ENCODE measurements around the gene CCSER1.
"Not testable (repeated sequence)": the region's sequence is repeated elsewhere in the genome, so short reads cannot be mapped to it uniquely, and the experiment has no call there.

Gene CCSER1

DNA sequence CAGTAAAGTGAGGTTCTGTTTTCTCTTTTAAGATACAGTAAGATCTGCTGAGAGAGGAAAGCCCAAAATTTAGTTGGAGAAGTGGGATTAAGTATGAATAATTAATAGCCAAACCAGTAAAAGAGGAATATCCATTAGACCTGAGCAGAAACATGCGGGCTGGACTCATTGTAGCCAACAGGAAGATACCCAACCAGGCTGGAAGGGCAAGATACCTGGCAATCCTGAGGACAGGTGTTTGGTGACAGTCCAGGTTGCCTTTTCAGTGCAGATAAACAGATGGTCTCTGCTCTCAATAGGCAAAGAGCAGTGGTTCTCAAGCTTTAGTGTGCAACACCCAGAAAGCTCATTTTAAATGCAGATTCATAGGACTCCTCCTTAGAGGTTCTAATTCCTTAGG is 1195.8 kb downstream of the CCSER1 start:
- no peak for DNase-seq

DNA sequence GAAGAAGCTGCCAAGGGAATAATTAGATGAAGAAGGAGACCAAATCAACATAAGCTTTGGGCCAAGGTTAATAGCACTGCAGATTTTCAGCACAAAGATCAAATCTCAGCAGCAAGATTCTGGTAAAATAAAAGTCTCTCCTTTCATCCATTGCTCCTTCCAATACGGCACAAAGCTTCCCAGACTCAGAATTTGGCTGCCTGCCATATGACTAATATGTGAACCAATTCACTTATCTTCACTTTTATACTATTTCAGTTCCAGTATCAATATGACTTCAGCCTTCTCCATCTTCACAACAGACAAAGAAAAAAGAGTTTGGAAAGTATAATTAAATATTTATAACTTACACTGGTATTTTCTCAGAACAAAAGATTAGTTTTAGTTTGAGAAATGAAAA is 1198.3 kb downstream of the CCSER1 start:
- DNase-seq: no peak

DNA sequence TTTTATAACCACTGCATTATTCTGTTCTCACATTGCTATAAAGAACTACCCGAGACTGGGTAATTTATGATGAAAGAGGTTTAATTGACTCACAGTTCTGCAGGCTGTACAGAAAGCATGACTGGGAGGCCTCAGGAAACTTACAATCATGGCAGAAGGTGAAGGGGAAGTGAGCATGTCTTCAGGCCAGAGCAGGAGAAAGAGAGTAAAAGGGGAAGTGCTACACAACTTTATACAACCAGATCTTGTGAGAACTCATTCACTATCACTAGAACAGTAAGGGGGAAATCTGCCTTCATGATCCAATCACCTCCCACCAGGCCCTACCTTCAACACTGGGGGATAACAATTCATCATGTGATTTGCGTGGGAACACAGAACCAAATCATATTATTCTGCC is 1199.0 kb downstream of the CCSER1 start:
- not testable (repeated sequence) for DNase-seq

DNA sequence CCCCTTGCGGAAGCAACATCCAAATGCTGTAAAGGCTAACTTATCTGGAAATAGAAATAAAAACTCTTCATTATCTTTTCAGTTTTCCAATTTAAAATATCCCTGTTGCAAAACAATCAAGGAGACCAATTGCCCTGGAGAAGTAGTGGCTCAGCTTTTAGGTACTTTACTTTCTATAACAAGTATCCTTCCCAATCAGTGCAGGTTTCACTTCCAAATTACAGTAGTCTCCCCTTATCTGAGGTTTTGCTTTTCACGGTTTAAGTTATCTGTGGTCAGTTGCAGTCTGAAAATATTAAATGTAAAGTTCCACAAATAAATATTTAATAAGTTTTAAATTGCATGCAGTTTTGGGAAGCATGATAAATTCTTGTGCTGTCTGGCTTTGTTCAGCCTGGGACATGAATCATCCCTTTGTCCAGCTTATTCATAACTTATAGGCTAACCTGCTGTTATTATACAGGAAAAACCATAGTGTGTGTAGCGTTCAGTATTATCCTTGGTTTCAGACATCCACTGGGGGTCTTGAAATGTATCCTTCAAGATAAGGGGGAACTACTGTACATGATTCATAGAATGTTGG is 1203.5 kb downstream of the CCSER1 start:
- DNase-seq: no peak

DNA sequence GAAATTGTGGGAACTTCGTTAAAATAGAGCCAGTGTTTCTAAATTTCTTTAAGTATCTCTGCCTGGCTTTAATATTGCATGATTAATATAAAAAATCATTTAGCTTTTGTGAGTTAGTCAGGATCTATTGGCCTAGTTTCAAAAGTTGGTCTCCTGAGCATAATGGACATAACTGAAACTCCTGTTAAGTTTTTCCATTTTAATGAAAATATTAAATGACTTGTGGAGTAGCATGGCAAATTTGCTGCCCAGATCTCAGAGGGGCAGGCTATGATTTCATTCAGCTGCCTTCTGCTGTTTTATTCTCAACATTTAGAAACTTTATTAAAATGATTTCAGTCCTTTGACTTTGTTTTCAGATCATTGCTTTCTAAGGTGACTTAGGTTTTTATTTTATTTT is 1213.6 kb downstream of the CCSER1 start:
- no peak for DNase-seq

DNA sequence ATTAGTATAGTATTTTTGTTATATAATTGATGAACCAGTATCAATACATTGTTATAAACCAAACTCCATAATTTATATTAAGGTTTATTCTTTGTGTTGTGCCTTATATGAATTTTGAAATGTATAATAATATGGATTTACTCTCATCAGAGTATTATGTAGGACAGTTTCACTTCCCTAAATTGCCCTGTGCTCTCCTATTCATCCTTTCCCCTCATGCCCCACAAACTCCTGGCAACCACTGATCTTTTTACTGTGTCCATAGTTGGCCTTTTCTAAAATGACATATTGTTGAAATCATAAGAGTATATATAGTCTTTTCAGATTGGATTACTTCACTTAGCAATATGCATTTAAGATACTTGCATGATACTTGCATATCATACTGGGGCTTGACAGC is 1218.4 kb downstream of the CCSER1 start:
- DNase-seq: no peak

DNA sequence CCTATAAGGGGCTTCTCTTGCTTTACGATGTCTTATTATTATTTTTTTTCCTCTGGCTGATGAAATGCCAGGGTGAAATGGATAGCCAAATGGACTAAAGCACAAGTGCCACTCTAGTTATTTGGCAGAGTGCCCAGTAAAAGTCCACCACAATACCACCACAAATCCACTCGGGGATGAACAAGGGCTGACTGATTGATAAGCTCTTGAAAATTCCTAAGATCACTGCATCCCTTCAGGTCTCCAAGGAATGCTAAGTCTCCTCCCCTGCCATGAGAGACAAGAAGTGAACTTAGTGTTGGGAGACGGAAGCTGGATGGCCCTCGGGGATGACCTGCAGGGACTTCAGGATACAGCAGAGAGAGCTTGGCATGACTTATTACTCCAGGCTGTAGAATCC is 1229.3 kb downstream of the CCSER1 start:
- DNase-seq: not testable (repeated sequence)

DNA sequence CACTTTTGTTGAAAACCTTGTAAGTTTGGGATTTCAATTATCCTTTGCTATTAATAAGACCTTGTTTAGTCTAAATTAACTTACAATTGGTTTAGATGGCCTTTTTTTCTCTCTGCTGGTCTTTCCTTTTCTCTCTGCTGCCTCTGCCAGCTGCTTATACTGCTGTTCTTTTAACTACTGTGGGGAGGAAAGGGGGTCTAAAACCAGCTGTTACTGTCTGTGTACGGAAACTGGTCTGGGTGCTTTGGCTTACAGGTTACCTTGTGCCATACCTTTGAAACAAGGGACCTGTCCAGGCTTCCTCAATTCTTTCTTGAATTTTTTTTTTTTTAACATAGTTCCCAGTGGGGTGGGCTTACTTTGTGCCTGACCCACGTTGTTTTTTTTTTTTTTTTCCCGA is 1230.8 kb downstream of the CCSER1 start:
- DNase-seq: not testable (repeated sequence)

DNA sequence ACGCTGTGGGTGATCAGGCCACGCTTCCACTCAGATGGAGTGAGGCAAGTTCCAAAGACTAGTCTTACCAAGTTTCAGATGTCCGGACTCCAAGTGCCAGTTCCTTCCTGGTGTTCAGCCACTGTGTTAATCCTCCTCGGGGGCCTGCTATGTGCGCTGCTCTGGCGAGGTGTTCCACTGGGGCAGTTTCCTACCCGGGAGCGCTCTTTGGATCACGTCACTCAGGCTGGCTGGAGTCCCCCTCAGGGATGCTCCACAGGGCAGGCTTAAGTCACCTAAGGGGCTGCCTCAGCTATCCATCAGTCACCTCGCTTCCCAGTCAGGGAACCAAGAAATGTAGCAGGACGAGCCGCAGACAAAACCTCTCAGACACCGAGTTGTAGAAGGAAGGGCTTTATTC is 1231.4 kb downstream of the CCSER1 start:
- not testable (repeated sequence) for DNase-seq

DNA sequence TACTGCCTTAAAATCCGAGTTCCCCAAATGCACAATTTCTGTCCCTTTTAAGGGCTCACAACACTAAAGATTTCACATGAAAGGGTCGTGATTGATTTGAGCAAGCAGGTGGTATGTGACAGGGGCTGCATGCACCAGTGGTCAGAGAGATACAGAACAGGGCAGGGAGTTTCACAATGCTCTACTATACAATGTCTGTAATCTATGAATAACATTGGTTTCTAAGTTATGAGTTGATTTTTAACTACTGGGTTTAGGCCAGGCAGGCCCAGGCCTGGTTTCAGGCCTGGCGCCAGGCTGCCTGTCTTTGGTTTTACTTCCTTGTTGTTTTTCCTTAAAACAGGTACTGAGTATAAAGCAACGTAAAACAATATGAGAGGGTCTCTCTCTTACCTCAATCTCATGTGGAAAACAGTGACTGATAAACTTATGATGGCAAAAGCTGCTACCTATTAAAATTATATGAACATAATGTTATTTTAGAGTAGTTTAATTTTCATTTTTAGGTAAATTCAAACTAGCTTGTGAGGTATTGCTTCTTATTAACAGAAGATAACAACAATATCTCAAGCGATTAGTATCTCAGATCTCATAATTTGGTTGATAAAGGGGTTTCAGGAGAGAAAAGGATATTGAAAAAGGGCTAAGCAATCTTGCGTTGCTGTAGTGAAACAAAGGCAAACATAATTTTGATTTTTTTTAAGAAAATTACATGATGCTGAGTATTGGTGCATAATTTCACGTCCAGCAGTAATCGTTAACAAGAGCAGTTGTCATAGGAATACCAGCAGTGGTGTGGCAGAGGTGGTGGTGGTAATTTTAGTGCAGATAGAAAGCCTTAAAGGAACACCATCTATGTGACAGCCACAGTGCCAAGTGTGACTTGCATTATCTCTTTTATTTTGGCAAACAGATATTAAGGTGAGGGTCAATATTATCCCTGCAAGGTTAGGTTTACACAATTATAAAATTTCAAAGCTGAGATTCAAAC is 1232.1 kb downstream of the CCSER1 start:
- DNase-seq: no peak

DNA sequence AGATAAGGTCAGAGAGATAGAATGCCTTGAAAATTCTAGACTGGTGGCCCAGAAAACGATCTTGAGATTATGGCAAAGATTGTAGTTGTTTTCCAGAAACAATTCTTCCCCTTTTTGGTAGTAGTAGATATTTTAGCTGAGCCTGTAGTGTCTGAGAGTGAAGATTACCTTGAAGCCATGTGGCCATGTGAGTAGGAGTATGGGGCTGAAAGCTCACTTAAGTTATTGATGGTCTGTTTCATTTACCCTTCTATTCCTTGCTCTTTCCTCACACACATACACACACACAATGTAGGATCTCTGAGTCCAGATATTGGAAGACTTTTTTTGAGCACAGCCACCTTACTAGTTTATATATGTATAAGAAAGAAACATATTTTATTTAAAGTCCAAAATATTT is 1234.9 kb downstream of the CCSER1 start:
- no peak for DNase-seq

DNA sequence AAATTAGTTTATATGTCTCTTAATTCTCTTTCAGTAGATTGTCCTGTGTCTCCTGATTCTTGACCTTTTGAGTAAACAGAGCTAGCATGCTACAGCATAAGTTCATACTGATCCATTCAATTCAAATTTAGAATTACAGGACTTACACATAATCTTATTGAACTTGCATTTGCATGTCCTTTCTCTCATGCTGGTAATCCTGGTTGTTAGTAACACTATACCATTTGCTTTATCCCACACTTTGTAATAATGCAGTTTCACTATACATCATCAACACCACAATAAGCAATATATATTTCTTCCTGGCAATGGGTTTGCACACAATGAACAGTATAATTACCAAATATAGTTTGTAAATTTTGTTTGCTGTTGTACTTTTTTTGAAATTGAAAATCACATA is 1239.4 kb downstream of the CCSER1 start:
- no peak for DNase-seq

DNA sequence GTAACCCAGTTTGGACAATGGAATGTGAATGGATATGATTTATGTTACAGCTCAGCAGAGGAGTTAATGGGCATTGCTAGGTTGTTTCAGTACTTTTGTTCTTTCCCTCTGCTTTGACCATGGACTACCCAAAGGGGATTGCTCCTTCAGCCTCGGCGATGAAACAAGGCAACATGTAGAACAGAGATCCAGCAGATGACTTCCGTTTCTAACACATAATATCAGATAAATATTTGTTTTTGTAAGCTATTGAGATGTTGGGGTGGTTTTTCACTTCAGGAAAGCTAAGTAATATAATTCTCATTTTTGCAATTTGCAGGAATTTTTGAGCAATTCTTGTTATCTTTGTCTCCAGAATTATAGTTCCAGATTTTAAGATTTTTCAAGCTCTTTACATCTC is 1241.9 kb downstream of the CCSER1 start:
- no peak for DNase-seq

DNA sequence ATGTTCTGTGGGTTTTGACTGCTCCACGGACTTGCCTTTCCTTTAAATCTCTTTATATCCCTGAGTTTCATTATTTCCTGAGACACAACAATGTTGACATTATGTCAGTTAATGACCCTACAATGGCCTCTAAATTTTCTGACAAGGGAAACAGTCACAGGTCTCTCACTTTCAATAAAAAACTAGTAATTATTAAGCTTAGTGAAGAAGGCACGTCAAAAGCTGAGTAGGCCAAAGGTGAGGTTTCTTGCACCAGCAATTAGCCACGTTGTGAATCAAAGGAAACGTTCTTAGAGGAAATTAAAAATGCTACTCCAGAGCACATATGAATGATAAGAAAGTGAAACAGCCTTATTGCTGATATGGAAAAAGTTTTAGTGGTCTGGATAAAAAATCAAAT is 1246.4 kb downstream of the CCSER1 start:
- no peak for DNase-seq

DNA sequence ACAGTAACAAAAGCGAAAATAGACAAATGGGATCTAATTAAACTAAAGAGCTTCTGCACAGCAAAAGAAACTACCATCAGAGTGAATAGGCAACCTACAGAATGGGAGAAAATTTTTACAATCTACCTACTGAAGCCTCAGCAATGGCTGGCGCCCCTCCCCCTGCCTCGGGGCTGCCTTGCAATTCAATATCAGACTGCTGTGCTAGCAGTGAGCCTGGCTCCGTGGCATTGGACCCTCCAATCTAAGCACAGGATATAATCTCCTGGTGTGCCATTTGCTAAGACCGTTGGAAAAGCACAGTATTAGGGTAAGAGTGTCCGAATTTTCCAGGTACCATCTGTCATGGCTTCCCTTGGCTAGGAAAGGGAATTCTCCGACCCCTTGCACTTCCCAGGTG is 1278.2 kb downstream of the CCSER1 start:
- DNase-seq: not testable (repeated sequence)

DNA sequence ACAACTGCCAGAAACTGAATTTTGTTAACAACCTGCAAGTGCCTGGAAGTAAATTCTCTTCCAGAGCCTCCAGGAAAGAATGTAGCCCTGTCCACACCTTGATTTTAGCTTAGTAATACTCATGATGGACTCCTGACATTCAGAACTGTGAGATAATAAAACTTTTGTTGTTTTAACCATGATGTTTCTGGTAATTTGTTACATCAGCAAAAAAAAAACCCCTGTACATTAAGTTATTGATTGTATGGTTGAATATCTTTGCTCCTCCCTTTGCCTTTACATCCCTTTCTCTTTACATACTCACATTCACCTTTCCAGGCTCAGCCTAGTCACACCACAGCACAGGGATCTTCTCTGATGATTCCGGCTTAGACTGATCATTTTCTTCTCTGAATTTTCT is 1294.8 kb downstream of the CCSER1 start:
- DNase-seq: no peak

DNA sequence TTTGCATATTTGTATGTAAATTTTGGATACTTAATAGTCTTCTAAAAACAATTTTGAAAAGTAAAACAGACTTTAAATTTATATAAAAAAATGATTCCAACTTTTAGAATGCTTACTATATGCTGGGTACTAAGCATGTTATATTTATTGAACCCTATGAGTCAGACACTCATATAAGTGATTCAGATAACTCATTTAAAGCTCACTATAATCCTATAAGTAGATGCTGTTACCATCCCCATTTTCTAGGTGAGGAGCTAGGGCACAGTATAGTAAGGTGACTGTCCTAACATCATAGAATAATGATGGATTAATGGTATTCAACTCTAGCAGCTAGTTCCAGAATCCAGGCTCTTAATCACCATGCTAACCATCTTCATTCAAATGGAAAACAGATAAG is 1299.5 kb downstream of the CCSER1 start:
- DNase-seq: no peak

DNA sequence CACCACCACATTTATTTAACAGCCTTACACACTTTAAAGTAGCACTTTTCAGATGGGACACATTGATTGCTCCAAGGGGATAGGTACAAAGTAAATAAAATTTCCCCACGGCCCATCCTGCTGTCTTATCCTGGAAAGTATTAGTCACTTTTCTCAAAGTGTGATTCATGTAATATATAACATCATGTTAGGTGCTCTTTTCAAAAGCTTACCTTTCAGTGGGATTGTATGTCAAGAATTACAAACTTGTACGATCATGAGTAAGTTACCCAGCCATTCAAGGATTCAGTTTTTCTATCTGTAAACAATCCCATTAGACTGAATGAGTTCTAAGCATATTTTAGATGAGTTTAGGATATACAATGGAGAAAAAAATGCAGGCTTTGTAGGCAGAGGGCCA is 1300.0 kb downstream of the CCSER1 start:
- no peak for DNase-seq

DNA sequence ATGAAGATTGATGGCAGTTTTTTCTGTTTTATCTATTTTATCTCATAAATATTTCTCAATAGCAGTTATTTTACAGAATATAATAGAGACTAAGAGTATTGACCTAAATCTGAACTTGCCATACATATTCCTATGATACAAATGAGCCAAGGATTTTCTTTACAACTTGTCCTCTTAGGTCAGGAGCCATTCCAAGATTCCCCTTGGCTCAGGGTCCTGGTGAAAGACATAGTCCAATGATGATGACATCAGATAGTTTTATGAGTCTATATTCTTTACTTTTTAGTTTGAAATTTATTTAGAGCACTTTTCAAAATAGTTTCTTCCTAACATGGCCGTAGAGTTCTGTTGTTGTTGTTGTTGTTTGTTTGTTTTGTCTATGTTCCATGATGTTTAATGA is 1307.4 kb downstream of the CCSER1 start:
- no peak for DNase-seq

DNA sequence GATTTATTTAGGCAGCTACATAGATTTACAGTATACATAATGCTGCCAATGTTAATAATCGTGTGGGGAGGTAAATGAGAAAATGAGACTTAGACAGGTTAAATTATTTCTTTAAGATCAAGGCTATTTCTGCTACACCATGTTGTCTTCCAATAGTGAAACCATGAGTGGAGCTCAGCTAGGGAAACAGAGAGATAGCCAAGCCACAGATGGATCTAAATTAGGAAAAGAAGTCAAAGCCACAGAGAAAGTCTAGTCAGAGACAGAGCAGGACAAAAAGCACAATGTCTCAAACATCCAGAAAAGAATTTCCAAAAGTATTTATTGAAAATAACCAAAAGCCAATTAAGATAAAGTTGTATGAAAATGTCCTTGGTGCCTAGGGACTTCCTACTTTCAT is 1309.4 kb downstream of the CCSER1 start:
- no peak for DNase-seq

DNA sequence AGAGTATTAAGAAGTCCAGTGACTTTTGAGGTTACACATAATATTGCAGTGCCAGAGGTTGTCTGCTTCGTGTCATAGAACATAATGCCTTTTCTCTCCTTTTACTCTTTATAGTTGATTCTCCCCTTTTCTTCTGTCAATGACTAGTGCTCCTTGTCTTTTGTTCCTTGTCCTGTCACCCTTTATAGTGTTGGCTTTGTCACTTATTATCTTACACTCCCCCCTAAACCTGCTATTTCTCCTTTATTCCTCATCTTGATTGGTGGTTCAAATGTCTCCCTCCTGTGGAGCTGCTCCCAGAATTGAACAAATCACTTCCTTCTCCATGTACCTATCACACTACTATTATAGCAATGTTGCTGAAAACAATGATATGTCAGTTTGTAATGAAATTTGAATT is 1320.0 kb downstream of the CCSER1 start:
- no peak for DNase-seq

DNA sequence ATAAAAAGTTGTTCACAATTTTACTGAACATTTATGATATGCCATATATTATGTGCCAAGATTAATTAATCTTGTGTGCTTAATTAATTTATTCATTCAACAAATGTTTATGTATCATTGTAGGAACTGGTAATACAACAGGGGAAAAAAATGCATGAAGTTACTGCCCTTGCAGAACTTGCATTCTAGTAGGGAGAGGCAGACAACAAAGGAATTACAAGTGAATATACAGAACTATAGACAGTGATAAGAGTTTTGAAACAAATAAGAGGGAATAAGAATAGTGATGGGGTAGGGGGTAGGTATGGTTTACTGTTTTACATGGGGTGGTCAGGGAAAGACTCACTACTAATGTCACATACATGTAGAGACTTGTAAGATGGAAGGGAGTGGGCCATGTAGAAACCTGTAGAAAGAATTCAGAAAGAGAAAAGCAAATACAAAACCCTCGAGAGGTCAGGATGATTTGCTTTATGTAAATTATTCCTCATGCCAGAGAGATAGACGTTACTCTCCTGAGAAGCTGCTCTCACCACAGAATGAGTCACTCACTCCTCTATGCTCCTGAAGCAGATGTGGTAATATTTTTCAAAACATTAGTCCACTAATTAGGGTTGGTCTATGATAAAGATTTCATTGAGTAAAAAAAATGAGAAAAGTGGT is 1321.6 kb downstream of the CCSER1 start:
- DNase-seq: no peak

DNA sequence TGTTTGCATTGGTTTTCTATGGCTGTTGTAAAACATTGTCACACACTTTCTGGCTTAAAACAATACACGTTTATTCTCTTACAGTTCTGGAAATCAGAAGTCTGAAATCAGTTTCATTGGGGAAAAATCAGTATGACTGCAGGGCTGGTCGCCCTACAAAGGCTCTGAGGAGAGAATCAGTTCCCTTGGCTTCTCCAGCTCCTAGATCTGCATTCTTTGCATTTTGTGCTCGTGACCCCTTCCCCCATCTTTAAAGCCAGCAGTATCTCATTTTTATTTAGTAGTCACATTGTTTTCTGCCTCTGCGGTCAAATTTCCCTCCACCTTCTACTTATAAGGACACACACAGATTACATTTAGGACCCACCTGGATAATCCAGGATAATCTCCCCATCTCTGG is 1326.9 kb downstream of the CCSER1 start:
- no peak for DNase-seq

DNA sequence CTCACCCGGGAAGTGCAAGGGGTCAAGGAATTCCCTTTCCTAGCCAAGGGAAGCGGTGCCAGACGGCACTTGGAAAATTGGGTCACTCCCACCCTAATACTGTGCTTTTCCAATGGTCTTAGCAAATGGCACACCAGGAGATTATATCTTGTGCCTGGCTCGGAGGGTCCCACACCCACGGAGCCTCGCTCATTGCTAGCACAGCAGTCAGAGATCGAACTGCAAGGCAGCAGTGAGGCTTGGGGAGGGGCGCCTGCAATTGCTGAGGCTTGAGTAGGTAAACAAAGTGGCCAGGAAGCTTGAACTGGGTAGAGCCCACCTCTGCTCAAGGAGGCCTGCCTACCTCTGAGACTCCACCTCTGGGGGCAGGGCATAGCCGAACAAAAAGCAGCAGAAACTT is 1335.4 kb downstream of the CCSER1 start:
- not testable (repeated sequence) for DNase-seq

All from NCI-H524 treated with DMSO at 0.1 percent for 48 hours (cell line).